Measurements from ENCODE around the gene FHL3.
A peak's percentile ranks its signal among the peaks of the same experiment; 100 is the strongest.

- TF ChIP-seq POLR2AphosphoS5 (IDR thresholded peaks at IDR 0.05) (peak; percentile 50 to 81 (median 61)), CTCF (IDR thresholded peaks at IDR 0.05) (no peak), POLR2A (IDR thresholded peaks at IDR 0.05) (no peak), EP300 (IDR thresholded peaks at IDR 0.05) (peak; percentile 72)
Observed at GRCh38 chr1:37995751-37996345, 9.5 kb downstream of the FHL3 start.

Data from stomach (tissue), 4 donors.